WTC11 (cell line): ENCODE measurements around the gene BCL2L11.

Experiments
- CBFB ChIP-seq: sonication (generic); formaldehyde crosslinking; IDR thresholded peaks from 2 replicates; pipeline ENCODE4 v1.8.1; 2022; ENCODE audit warnings: mild to moderate bottlenecking, low read depth, missing genetic modification reagents
- TCF7 ChIP-seq: sonication (generic); formaldehyde crosslinking; IDR thresholded peaks from 2 replicates; pipeline ENCODE4 v1.8.0; 2022; ENCODE audit warnings: mild to moderate bottlenecking, low read depth, missing genetic modification reagents, moderate library complexity
- TF ChIP-seq, protein P1 (sequence below): fragments of 200-600 bp; IDR thresholded peaks from 2 replicates; pipeline ENCODE4 v1.8.0; 2022; ENCODE audit warnings: antibody characterized with exemption

DNA sequence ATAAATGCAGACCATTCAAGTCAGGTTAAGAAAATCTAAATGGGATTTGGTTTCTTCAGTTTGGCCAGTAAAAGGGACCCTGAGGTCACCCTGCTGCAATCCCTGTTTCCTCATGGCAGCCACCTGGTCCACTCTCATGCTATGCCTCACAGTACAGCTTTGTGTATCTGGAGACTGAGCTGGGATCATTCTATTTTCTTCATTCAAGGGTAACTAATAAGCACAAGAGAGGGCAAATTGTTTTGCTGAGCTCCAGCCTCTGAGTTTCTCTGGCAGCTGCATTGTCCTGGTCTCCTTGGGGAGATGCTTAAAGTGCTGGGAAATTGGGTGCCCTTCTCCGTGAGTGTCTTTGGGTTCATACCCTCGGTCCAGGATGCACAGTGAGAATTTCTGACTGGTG, 18.5 kb upstream of the BCL2L11 start:
- no peak for TF ChIP-seq CBFB
- TF ChIP-seq, protein P1, sequence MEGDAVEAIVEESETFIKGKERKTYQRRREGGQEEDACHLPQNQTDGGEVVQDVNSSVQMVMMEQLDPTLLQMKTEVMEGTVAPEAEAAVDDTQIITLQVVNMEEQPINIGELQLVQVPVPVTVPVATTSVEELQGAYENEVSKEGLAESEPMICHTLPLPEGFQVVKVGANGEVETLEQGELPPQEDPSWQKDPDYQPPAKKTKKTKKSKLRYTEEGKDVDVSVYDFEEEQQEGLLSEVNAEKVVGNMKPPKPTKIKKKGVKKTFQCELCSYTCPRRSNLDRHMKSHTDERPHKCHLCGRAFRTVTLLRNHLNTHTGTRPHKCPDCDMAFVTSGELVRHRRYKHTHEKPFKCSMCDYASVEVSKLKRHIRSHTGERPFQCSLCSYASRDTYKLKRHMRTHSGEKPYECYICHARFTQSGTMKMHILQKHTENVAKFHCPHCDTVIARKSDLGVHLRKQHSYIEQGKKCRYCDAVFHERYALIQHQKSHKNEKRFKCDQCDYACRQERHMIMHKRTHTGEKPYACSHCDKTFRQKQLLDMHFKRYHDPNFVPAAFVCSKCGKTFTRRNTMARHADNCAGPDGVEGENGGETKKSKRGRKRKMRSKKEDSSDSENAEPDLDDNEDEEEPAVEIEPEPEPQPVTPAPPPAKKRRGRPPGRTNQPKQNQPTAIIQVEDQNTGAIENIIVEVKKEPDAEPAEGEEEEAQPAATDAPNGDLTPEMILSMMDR = no peak
- TF ChIP-seq TCF7 (CRISPR knock-in tag) = no peak
